Gastroesophageal sphincter (tissue), 4 donors: ENCODE results near the gene GP2. TPM values are rescaled to one million over a fixed set of nuclear protein-coding genes. Genes with fewer than 3 reads are reported as not detected.

ENCODE experiments used
- ATAC-seq: fragments of 150-250 bp; one replicate; pipeline ENCODE4 v1.9.1; 2016; ENCODE audit warnings: mild to moderate bottlenecking, moderate library complexity
- H3K27ac ChIP-seq, 4 donors: fragments of 200-600 bp; sonication (generic) in 3 of 4; 1 replicate in 3 of 4; 2 replicates in 1 of 4; pipeline ENCODE4 v1.5.1; 2016 to 2019
- H3K27me3 ChIP-seq: fragments of 200-600 bp; sonication (generic); one replicate; pipeline ENCODE4 v1.5.1; 2019
- H3K36me3 ChIP-seq, 2 donors: fragments of 200-600 bp; sonication (generic); one replicate each; pipeline ENCODE4 v1.5.1; 2019; ENCODE audit warnings: control low read depth in 1 of 2
- H3K4me1 ChIP-seq, 3 donors: fragments of 200-600 bp; sonication (generic); 1 replicate in 2 of 3; 2 replicates in 1 of 3; pipeline ENCODE4 v1.5.1; 2016 to 2019; ENCODE audit warnings: control low read depth in 2 of 3
- H3K4me3 ChIP-seq, 2 donors: fragments of 200-600 bp; sonication (generic); one replicate each; pipeline ENCODE4 v1.5.1; 2019; ENCODE audit warnings: mild to moderate bottlenecking in 1 of 2, moderate library complexity in 1 of 2
- H3K9me3 ChIP-seq, 3 donors: fragments of 200-600 bp; sonication (generic); one replicate each; pipeline ENCODE4 v1.5.1; 2017 to 2019; ENCODE audit warnings: control low read depth in 2 of 3
- EP300 ChIP-seq: sonication (generic); formaldehyde crosslinking; IDR thresholded peaks from one replicate; pipeline ENCODE4 v1.6.1; 2017; ENCODE audit warnings: antibody characterized with exemption, mild to moderate bottlenecking
- POLR2A ChIP-seq, 2 donors: fragments of 450-650 bp; IDR thresholded peaks; one replicate each; pipeline ENCODE4 v1.6.1; 2017; ENCODE audit warnings: antibody characterized with exemption in 2 of 2, mild to moderate bottlenecking in 2 of 2, moderate library complexity in 1 of 2
- POLR2AphosphoS5 ChIP-seq: sonication (generic); formaldehyde crosslinking; IDR thresholded peaks from one replicate; pipeline ENCODE4 v1.6.1; 2017; ENCODE audit warnings: antibody characterized with exemption
- WGBS, 2 donors: methylation state at CpG; one replicate each; pipeline ENCODE4 v1.1.5; 2018; ENCODE audit warnings: low coverage in 1 of 2; 5-methylcytosine and 5-hydroxymethylcytosine counted together
- total RNA-seq, 4 donors: library from RNA; depleted of rRNA; stranded (reverse); fragments of >200 nt; gene quantifications; one replicate each; pipeline ENCODE4 v1.1.0, GENCODE V29; 2016
- TF ChIP-seq, protein P1 (sequence below), 4 experiments: fragments of 200-600 bp in 2 of 4; fragments of 450-650 bp in 2 of 4; sonication (generic) in 1 of 4; IDR thresholded peaks; one replicate each; pipeline ENCODE4 v1.5.1; 2017 to 2019; ENCODE audit warnings: antibody characterized with exemption in 4 of 4, mild to moderate bottlenecking in 2 of 4, moderate library complexity in 2 of 4

The GP2 gene
- total RNA-seq = under 1 TPM in 1 of 4 donors, not detected in 3; 0.10 TPM

DNA sequence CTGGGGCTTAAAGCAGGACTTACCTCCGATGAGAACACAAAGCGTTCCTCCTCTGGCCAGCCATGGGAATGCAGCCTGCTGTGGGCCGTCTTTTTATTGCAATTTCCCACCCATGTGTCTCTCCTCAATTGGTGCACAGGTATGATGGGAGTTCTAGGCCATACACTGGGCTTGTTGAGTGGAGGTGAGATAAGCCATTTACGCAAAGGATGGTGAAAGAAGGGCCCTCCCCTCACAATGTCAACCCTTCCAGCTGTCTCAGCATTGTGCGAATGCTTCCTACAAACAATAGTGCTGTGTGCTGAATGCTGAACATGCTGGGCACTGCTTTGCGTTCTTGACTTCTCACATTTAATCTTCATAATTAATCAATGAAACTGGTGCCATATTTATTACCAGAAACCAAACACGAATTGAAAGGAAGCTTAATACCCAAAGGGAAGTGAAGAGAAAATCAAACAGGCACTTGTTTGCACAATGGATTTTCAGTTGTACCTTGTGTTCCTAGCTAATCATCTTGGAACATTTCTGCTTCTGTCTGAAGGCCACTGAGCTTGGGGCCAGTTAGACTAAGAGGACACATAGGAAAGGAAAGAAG is at the start of gene GP2:
GP2 (minus strand) TSS at position 70 of the 598 bp plus-strand sequence. CDS start 1,082 bp downstream, outside the sequence.
- Histone ChIP-seq H3K36me3 (no peaks in the 10 kb centered on the region), H3K27ac (no peak within 1 kb of the TSS), H3K27me3 (peaks cover 19% of the 10 kb centered on the region), H3K4me3 (no peak within 1 kb of the TSS), H3K9me3 (no peaks in the 10 kb centered on the region), H3K4me1 (no peaks in the 10 kb centered on the region)
- no peak for ATAC-seq
- WGBS, 2 donors = 42 to 79% methylated on average over 5 to 6 of the region's 7 CpGs
- no peak for TF ChIP-seq POLR2A (IDR thresholded peaks at IDR 0.05)
- TF ChIP-seq, protein P1, sequence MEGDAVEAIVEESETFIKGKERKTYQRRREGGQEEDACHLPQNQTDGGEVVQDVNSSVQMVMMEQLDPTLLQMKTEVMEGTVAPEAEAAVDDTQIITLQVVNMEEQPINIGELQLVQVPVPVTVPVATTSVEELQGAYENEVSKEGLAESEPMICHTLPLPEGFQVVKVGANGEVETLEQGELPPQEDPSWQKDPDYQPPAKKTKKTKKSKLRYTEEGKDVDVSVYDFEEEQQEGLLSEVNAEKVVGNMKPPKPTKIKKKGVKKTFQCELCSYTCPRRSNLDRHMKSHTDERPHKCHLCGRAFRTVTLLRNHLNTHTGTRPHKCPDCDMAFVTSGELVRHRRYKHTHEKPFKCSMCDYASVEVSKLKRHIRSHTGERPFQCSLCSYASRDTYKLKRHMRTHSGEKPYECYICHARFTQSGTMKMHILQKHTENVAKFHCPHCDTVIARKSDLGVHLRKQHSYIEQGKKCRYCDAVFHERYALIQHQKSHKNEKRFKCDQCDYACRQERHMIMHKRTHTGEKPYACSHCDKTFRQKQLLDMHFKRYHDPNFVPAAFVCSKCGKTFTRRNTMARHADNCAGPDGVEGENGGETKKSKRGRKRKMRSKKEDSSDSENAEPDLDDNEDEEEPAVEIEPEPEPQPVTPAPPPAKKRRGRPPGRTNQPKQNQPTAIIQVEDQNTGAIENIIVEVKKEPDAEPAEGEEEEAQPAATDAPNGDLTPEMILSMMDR (IDR thresholded peaks at IDR 0.05) = no peak
- no peak for TF ChIP-seq EP300
- no peak for TF ChIP-seq POLR2AphosphoS5

DNA sequence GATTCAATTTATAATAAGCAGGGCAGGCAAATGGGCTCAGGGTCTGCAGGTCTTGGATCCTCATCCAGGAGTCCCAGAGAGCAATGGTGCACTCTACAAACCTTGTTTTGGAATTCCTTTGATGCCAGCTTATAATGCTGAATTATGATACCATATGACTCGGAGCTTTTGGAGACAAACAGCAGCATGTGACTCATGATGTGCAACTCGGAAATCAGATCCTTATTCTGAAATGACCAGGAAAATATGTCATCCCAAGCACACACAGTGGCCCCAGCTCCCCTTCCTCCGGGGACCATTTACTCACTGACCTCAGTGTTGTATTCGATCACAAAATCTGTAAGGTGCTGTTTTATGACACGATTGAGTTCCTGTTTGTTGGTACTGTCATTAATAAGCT is 45.4 kb upstream of the GP2 start:
- H3K4me3 ChIP-seq = no peak overlapping the region
- peaks cover 0 to 11% (median 0%) of the 10 kb centered on the region in 3 donors for H3K9me3 ChIP-seq
- H3K4me1 ChIP-seq = no peaks in the 10 kb centered on the region
- no peaks in the 10 kb centered on the region for H3K36me3 ChIP-seq
- WGBS, 2 donors = 60 to 75% methylated on average over 3 to 5 of the region's 5 CpGs
- TF ChIP-seq POLR2A (IDR thresholded peaks at IDR 0.05) (no peak), POLR2AphosphoS5 (no peak), EP300 (no peak)
- TF ChIP-seq, protein P1 (IDR thresholded peaks at IDR 0.05) = no peak
- H3K27me3 ChIP-seq = peaks cover 23% of the 10 kb centered on the region
- H3K27ac ChIP-seq = no peak overlapping the region
- no peak for ATAC-seq

DNA sequence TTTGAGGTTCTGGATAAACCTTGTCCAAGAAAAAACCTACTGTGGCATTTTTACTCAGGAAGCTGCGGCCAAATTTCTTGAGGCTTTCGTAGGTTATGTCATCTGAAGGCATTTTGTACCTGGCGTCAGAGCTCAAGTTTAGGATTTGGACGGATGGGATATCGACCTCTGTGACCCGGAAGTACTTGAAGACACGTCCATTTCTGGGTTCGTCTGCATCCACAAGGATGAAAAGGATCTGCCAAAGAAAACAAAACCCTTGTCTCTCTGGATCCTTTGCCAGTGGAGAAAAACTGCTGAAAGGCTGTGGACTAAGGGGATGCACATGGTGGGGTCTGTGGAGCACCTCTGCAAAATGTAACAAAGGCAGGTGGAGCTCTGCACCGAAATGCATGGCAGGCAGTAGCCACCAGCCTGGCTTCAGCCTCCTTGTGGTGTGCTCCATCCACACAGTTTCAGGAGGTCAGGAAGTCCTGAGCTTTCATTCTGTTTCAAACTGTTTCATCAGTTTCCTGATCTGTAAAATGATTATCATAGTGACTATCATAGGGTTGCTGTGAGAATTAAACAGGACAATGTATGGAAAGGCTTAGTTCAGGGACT is 42.2 kb upstream of the GP2 start:
- ATAC-seq = no peak
- Histone ChIP-seq H3K4me1 (no peaks in the 10 kb centered on the region), H3K4me3 (no peak overlapping the region), H3K27ac (no peak overlapping the region), H3K27me3 (peaks cover 23% of the 10 kb centered on the region), H3K9me3 (peaks cover 0 to 11% (median 0%) of the 10 kb centered on the region in 3 donors), H3K36me3 (no peaks in the 10 kb centered on the region)
- WGBS, 2 donors = 69 to 73% methylated on average over 5 to 9 of the region's 9 CpGs
- TF ChIP-seq, protein P1 (IDR thresholded peaks at IDR 0.05) = no peak
- TF ChIP-seq EP300 = no peak
- no peak for TF ChIP-seq POLR2A (IDR thresholded peaks at IDR 0.05)

DNA sequence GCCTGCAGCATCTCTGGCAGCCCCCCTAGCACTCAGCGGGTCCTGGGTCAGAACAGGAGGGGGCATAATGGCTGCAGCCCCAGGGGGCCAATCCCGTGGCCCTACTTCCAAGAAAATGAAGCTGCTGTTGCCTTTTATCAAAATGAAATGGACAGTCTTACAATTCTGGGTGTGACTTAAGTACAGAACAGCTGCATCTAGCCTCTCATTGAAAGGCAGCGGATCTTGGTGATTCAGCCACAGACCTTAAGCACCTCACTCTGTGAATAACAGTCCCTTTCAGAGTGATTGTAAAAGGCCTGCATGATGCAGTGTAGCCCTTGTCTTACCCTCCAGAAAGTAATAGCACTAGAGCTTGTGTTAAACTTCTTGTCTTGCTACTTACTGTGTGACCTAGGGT is 36.7 kb upstream of the GP2 start:
- TF ChIP-seq EP300 = no peak
- no peak for TF ChIP-seq POLR2AphosphoS5
- no peak for TF ChIP-seq POLR2A (IDR thresholded peaks at IDR 0.05)
- TF ChIP-seq, protein P1 (IDR thresholded peaks at IDR 0.05) = no peak

DNA sequence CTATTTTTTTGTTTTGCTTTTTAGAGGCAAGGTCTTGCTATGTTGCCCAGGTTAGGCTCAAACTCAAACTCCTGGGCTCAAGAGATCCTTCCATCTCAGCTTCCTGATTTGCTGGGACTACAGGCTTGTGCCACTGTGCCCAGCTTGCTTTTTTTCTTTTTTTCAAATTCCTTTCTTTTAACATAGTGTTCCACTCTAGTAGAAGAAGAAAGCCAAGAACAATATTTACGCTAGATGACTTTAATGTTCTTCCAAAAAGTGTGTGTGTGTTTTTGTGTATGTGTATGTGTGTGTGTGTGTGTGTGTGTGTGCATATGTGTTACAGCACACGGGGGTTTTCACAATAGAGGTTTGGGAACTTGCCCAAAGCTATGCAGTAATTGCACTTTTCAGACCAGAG is 35.9 kb upstream of the GP2 start:
- ATAC-seq = no peak
- 14 to 54% methylated on average over 1 to 2 of the region's 2 CpGs for WGBS, 2 donors

More for the DNA sequence above, 36.7 kb upstream of the GP2 start:
- ATAC-seq = no peak
- no peak overlapping the region for H3K4me3 ChIP-seq
- no peak overlapping the region for H3K27ac ChIP-seq
- H3K27me3 ChIP-seq = peaks cover 18% of the 10 kb centered on the region
- no peaks in the 10 kb centered on the region for H3K36me3 ChIP-seq
- 76% methylated on average over 2 of the region's 3 CpGs; no CpG with 5 or more reads in 1 of the 2 donors for WGBS, 2 donors
- H3K4me1 ChIP-seq = no peaks in the 10 kb centered on the region
- H3K9me3 ChIP-seq = no peaks in the 10 kb centered on the region

More for the DNA sequence above, 35.9 kb upstream of the GP2 start:
- Histone ChIP-seq H3K27ac (no peak overlapping the region), H3K27me3 (peaks cover 12% of the 10 kb centered on the region), H3K36me3 (no peaks in the 10 kb centered on the region), H3K4me1 (no peaks in the 10 kb centered on the region), H3K4me3 (no peak overlapping the region), H3K9me3 (no peaks in the 10 kb centered on the region)
- TF ChIP-seq EP300 (no peak), POLR2A (IDR thresholded peaks at IDR 0.05) (no peak), POLR2AphosphoS5 (no peak)
- TF ChIP-seq, protein P1 (IDR thresholded peaks at IDR 0.05) = no peak
